Stomach (tissue), 4 donors: ENCODE data around the gene F2RL1.

Experiments used
- POLR2A ChIP-seq, 4 donors: fragments of 450-650 bp; IDR thresholded peaks; one replicate each; pipeline ENCODE4 v1.6.1; 2016; ENCODE audit warnings: antibody characterized with exemption in 4 of 4, control low read depth in 2 of 4, mild to moderate bottlenecking in 1 of 4, moderate library complexity in 1 of 4
- POLR2AphosphoS5 ChIP-seq, 3 donors: sonication (generic); formaldehyde crosslinking; IDR thresholded peaks; one replicate each; pipeline ENCODE4 v1.6.1; 2016; ENCODE audit warnings: antibody characterized with exemption in 3 of 3
- TF ChIP-seq, protein P1 (sequence below), 7 experiments: fragments of 450-650 bp in 4 of 7; fragments of 200-600 bp in 3 of 7; sonication (generic) in 3 of 7; IDR thresholded peaks; one replicate each; pipeline ENCODE4 v1.5.1; 2016 to 2019; ENCODE audit warnings: antibody characterized with exemption in 7 of 7, control low read depth in 2 of 7, mild to moderate bottlenecking in 1 of 7

DNA sequence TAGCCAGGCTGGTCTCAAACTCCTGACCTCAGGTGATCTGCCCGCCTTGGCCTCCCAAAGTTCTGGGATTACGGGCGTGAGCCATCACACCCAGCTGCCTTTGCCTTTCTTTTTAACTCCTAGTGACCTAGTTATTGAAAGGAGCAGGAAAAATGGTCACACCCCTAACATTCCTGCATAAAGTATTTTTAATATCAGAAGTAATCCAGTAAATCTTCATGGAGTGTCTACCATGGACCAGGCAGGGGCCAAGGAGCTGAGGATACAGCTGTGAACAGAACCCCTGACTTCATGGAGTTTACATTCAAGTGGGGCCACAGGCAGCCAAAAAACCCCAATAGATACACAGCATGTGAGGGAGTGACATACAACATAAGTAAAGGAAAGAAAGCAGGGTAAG, 18.3 kb upstream of the F2RL1 start:
- TF ChIP-seq POLR2A (IDR thresholded peaks at IDR 0.05): no peak
- TF ChIP-seq, protein P1, sequence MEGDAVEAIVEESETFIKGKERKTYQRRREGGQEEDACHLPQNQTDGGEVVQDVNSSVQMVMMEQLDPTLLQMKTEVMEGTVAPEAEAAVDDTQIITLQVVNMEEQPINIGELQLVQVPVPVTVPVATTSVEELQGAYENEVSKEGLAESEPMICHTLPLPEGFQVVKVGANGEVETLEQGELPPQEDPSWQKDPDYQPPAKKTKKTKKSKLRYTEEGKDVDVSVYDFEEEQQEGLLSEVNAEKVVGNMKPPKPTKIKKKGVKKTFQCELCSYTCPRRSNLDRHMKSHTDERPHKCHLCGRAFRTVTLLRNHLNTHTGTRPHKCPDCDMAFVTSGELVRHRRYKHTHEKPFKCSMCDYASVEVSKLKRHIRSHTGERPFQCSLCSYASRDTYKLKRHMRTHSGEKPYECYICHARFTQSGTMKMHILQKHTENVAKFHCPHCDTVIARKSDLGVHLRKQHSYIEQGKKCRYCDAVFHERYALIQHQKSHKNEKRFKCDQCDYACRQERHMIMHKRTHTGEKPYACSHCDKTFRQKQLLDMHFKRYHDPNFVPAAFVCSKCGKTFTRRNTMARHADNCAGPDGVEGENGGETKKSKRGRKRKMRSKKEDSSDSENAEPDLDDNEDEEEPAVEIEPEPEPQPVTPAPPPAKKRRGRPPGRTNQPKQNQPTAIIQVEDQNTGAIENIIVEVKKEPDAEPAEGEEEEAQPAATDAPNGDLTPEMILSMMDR (IDR thresholded peaks at IDR 0.05): no peak
- no peak for TF ChIP-seq POLR2AphosphoS5 (IDR thresholded peaks at IDR 0.05)
